HL-60 (cell line): Measurements from ENCODE around the gene ARFIP1.

Experiments used
- DNase-seq, 2 experiments: peaks; one replicate each; pipeline ENCODE4 v3.0.0-alpha.2; 2010 to 2020; ENCODE audit warnings: low read depth in 1 of 2, low spot score in 1 of 2
- H3K27ac ChIP-seq: fragments of 250-450 bp; sonication (Bioruptor Pico); replicated peaks from 2 replicates; pipeline ENCODE4 v1.5.1; 2020; ENCODE audit warnings: mild to moderate bottlenecking, moderate library complexity
- H3K27me3 ChIP-seq: fragments of 250-450 bp; sonication (Bioruptor Pico); 2 replicates; pipeline ENCODE4 v1.5.1; 2021; ENCODE audit warnings: mild to moderate bottlenecking, moderate library complexity; ENCODE audit not compliant: insufficient read depth, poor library complexity, severe bottlenecking
- H3K4me3 ChIP-seq: replicated peaks from 2 replicates; pipeline ENCODE4 v1.5.1; 2011; ENCODE audit warnings: mild to moderate bottlenecking, control low read depth, low read length; ENCODE audit not compliant: insufficient read depth
- GABPA ChIP-seq: IDR thresholded peaks from 2 replicates; pipeline ENCODE4 v1.6.1; 2012; ENCODE audit warnings: low read depth
- POLR2AphosphoS5 ChIP-seq: IDR thresholded peaks from 2 replicates; pipeline ENCODE4 v1.6.1; 2012; ENCODE audit warnings: low read depth
- SPI1 ChIP-seq: IDR thresholded peaks from 2 replicates; pipeline ENCODE4 v1.6.1; 2012; ENCODE audit warnings: low read depth, mild to moderate bottlenecking, borderline replicate concordance
- TF ChIP-seq, protein P1 (sequence below): IDR thresholded peaks from 2 replicates; pipeline ENCODE4 v1.6.1; 2012; ENCODE audit warnings: low read depth; ENCODE audit not compliant: insufficient replicate concordance
- TF ChIP-seq, protein P2 (sequence below): IDR thresholded peaks from one replicate; pipeline ENCODE4 v1.5.1; 2011; ENCODE audit warnings: low read length, control low read depth, inconsistent platforms; ENCODE audit not compliant: insufficient read depth

Gene ARFIP1

DNA sequence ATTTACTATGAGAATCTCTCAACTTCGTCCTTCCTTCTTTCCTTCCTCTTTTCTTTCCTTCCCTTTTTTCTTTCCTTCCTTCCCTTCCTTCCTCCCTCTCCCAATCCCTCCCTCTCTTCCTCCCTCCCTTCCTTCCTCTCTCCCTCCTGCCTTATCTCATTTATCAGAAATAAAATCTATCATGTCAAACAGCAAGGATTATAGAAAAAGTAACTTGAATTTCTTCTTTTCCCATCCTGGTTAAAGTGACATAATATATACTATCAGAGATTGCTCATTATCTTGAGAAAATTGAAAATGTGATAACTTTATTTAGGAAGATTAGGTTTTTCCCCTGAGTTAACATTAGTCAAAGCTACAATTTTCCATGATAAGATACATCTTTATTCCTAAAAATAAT, 5.8 kb upstream of the ARFIP1 start:
- no peaks in the 10 kb centered on the region for H3K27me3 ChIP-seq
- TF ChIP-seq, protein P1, sequence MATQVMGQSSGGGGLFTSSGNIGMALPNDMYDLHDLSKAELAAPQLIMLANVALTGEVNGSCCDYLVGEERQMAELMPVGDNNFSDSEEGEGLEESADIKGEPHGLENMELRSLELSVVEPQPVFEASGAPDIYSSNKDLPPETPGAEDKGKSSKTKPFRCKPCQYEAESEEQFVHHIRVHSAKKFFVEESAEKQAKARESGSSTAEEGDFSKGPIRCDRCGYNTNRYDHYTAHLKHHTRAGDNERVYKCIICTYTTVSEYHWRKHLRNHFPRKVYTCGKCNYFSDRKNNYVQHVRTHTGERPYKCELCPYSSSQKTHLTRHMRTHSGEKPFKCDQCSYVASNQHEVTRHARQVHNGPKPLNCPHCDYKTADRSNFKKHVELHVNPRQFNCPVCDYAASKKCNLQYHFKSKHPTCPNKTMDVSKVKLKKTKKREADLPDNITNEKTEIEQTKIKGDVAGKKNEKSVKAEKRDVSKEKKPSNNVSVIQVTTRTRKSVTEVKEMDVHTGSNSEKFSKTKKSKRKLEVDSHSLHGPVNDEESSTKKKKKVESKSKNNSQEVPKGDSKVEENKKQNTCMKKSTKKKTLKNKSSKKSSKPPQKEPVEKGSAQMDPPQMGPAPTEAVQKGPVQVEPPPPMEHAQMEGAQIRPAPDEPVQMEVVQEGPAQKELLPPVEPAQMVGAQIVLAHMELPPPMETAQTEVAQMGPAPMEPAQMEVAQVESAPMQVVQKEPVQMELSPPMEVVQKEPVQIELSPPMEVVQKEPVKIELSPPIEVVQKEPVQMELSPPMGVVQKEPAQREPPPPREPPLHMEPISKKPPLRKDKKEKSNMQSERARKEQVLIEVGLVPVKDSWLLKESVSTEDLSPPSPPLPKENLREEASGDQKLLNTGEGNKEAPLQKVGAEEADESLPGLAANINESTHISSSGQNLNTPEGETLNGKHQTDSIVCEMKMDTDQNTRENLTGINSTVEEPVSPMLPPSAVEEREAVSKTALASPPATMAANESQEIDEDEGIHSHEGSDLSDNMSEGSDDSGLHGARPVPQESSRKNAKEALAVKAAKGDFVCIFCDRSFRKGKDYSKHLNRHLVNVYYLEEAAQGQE: no peak
- TF ChIP-seq POLR2AphosphoS5: no peak
- H3K27ac ChIP-seq: no peak overlapping the region
- no peak for DNase-seq
- no peak overlapping the region for H3K4me3 ChIP-seq

DNA sequence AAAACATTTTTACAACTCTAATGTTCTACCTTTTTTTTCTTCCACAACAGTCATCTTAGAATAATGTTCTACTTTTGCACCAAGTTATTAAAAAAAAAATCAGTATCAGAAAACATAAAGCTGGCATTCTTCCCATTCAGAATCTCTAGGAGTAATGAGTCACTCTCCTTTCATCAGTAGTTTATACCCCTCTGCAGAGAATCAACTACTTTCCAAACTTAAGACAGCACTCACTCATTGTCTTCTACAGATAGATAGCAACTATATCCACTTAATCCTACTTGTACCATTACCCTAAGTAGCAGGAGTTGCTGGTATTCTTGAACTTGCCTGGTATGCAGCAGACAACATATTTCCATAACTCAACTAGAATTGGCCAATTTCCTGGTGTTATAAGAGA, 3.4 kb upstream of the ARFIP1 start:
- Histone ChIP-seq H3K27me3 (no peaks in the 10 kb centered on the region), H3K4me3 (no peak overlapping the region), H3K27ac (no peak overlapping the region)
- TF ChIP-seq GABPA (no peak), SPI1 (no peak), POLR2AphosphoS5 (no peak)
- TF ChIP-seq, protein P2, sequence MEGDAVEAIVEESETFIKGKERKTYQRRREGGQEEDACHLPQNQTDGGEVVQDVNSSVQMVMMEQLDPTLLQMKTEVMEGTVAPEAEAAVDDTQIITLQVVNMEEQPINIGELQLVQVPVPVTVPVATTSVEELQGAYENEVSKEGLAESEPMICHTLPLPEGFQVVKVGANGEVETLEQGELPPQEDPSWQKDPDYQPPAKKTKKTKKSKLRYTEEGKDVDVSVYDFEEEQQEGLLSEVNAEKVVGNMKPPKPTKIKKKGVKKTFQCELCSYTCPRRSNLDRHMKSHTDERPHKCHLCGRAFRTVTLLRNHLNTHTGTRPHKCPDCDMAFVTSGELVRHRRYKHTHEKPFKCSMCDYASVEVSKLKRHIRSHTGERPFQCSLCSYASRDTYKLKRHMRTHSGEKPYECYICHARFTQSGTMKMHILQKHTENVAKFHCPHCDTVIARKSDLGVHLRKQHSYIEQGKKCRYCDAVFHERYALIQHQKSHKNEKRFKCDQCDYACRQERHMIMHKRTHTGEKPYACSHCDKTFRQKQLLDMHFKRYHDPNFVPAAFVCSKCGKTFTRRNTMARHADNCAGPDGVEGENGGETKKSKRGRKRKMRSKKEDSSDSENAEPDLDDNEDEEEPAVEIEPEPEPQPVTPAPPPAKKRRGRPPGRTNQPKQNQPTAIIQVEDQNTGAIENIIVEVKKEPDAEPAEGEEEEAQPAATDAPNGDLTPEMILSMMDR: no peak
- TF ChIP-seq, protein P1: no peak
- no peak for DNase-seq

DNA sequence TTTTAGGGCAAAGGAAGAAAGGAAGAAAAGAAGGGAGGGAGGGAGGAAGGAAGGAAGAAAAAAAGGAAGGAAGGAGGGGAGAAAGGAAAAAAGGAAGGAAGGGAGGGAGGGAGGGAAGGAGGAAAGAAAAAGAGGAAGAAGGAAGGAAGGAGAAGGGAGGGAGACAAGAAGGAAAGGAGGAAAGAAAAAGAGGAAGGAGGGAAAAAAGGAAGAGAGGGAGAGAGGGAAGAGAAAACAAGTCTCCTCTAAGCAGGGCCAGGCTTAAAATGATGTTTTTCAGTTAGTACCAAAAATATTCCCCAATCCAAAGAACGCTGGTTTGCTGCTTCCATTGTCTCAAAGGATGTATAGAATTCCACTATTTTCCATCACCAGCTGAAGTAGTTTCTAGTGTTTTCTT, 2.3 kb upstream of the ARFIP1 start:
- no peak overlapping the region for H3K4me3 ChIP-seq
- TF ChIP-seq, protein P2: no peak
- TF ChIP-seq SPI1: peak; percentile 25; the same call in 1 of the 2 replicates
- H3K27ac ChIP-seq: no peak overlapping the region
- H3K27me3 ChIP-seq: no peaks in the 10 kb centered on the region
- no peak for DNase-seq

DNA sequence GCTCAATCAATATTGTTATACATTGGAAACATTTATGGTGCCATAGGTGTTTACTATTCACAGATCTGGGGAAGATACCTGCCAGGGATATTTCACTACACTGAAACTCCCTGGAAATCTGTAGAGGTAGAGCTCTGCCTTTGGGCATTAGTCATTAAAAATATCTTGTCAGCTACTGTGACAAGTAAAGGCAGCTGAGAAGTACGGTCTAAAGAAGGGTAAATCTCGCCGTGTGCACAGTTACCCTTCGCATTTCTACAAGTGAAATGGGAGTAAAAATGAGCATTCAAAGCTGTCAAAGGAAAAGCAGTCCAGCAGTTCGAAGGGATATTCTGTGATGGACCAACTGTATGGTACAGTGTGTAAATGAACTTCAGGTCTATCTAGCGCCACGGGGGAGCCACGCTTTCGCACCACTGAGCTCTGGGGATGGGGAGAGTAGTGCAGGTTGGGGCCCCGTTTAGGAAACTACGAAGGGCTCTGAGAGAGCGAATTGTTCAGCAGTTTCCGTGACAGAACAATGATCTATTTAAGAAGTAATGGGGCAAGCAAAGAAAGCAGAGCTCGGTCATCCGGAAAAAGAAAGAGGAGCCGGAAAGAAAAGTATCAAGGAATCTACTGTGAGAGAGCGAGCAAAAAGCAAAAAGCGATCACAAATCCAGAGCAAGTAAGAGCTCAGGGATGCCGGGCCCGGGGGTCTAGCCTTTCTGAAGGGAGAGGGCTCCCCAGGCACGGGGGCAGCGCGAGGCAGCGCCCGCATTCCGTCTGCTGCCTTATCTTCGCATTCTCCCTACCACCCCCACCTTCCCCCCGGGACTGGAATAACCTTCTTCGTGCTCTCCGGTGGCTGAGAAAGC, 870 bp upstream of the ARFIP1 start:
- Histone ChIP-seq H3K27ac (peak overlapping the region; percentile 58), H3K4me3 (peak overlapping the region; percentile 82), H3K27me3 (no peaks in the 10 kb centered on the region)
- peak in 1 of 2 experiments; percentile 12 for DNase-seq
- TF ChIP-seq POLR2AphosphoS5 (no peak), GABPA (no peak), SPI1 (no peak)
- TF ChIP-seq, protein P2: no peak
- TF ChIP-seq, protein P1: no peak
